ENCODE measurements around the gene GPR21. TPM values are rescaled to one million over a fixed set of nuclear protein-coding genes. Genes with fewer than 3 reads are reported as not detected.

The GPR21 gene
- total RNA-seq, 4 donors from 2014 or later: 0.88 to 4.2 (median 2.2) TPM

DNA sequence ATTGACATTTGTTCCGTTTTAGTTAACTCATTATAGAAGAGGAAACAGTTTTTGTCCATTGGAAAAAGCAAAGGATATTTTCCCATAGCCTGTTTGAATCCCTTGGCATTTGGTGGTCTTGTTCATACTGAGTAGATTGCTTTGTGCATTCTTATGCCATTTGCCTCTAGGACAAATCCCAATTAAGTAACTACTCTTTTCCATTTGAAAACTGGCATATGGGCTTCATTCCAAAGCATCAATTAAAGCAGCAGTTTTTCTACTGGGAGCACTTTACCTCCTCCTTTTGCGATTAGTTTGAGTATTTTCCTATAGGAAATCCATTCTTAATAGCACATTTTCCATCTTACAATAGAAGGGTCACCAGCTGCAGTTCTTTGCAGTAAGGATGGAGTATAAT, 31.2 kb downstream of the GPR21 start:
- TF ChIP-seq, protein P1, sequence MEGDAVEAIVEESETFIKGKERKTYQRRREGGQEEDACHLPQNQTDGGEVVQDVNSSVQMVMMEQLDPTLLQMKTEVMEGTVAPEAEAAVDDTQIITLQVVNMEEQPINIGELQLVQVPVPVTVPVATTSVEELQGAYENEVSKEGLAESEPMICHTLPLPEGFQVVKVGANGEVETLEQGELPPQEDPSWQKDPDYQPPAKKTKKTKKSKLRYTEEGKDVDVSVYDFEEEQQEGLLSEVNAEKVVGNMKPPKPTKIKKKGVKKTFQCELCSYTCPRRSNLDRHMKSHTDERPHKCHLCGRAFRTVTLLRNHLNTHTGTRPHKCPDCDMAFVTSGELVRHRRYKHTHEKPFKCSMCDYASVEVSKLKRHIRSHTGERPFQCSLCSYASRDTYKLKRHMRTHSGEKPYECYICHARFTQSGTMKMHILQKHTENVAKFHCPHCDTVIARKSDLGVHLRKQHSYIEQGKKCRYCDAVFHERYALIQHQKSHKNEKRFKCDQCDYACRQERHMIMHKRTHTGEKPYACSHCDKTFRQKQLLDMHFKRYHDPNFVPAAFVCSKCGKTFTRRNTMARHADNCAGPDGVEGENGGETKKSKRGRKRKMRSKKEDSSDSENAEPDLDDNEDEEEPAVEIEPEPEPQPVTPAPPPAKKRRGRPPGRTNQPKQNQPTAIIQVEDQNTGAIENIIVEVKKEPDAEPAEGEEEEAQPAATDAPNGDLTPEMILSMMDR (IDR thresholded peaks at IDR 0.05; ENCODE audit: low read depth): no peak

DNA sequence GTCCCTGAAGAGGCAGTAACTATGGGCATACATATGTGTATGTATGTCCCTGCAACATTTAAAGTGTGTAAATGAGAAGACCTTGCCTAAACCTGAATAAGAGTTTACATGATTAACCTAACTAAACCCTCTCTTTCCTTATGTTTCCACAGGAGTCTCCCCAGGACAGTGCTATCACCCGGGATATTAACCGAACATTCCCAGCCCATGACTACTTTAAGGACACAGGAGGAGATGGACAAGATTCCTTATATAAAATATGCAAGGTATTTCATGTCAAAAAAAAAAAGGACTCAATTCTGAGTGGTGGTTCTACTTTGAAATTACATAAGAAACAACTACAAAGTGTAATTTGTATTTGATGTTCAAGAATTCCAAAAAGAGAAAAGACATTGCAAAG, 31.7 kb downstream of the GPR21 start:
- TF ChIP-seq, protein P1 (IDR thresholded peaks at IDR 0.05; ENCODE audit: low read depth): no peak

DNA sequence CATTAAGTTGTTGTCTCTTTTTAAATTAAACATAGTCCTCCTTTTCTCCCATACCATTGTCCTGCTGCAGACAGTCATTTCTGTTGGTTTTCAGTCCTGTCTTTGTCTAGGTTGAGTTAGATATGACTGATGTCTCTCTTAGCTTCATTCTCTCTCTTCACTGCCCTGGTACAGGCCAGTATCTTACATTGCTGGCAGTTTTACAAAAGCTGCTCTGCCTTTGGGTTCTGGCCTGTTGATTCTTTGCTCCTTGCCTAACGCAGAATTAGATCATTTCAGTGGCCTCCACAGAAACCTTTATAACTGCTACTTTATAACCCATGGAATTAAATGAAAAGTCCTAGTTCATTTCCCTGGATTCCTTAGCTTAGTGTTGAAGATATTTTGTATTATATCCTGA, 33.7 kb downstream of the GPR21 start:
- TF ChIP-seq, protein P1 (IDR thresholded peaks at IDR 0.05; ENCODE audit: low read depth): no peak

DNA sequence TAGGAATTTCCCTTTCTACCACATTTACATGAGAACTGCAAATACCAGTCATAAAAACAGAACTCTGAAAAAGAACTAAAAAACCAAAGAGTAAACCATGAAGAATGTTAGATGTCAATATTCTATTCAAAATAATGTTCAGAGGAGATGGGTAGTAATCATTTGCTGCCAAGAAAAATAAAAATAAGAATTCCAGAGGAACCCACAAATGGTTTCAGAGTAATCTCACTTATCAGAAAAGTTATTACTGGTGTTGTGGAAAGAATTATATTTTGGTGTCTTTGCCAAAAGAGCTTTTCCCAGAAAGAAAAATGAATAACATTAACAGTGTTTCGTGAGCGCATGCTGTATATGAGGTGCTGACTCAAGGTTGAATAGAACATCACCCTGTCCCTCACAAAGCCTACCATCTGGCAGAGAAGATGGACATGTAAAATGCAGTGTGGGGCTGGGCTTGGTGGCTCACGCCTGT, 35.6 kb downstream of the GPR21 start:
- TF ChIP-seq, protein P1 (IDR thresholded peaks at IDR 0.05; ENCODE audit: low read depth): no peak

DNA sequence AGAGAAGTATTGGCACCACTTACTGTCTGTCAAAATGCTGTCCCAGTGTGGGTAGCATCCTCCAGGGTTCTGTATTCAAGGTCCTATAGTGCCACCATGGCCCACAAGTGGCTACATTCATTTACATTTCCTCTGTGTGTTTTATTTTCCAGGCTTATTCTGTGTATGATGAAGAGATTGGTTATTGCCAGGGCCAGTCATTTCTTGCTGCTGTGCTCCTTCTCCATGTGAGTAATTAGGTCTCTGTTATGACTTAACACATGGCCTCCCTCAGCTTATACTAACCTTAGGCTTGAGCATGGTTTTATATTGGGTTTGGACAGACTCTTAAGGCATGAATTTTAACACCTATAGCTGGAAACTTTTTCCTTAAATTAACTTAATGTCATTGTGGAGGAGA, 36.7 kb downstream of the GPR21 start:
- TF ChIP-seq, protein P1 (IDR thresholded peaks at IDR 0.05; ENCODE audit: low read depth): no peak

DNA sequence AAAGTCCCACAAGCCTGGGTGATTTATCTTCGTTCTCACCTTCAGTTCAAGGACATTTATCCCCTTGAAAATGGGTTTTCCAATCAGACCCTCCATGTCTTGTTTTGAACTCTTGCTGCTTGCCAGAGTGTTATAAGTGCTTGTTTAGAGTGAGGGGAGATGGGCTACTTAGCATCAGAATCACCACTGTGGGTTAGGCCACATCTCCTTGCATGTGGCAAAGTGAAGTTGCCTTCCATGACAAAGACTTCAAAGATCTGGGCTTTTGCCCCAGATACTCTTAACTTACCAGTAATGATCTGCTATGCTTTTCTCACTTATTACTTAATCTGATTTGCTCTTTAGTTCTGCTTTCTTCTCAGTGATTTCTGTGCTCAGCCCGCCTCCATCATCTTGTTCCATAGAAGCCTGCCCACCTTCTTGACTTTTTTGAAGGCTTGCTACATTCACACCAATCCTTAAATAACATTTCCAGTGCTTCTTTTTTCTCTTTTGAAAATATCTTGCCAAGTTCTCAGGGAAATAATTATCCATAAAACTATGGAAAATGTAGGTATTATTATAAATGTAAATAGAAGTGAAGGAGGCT, 39.0 kb downstream of the GPR21 start:
- TF ChIP-seq, protein P1 (IDR thresholded peaks at IDR 0.05; ENCODE audit: low read depth): no peak

DNA sequence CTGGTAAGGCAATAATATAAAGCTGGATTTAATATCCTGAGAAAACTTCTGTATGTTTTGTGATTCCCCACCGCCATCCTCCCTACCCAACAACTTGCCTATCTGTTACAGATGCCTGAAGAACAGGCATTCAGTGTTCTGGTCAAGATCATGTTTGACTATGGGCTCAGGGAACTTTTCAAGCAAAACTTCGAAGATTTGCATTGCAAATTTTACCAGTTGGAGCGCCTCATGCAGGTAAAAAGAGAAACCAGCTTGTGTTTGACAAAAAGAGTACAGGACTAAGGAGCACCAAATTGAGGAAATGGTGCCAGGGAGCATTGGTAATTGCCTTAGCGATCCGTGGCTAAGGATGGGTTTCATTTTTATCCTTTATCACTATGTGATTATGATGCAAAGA, 40.0 kb downstream of the GPR21 start:
- TF ChIP-seq, protein P1 (IDR thresholded peaks at IDR 0.05; ENCODE audit: low read depth): no peak
